Brain microvascular endothelial cell (primary cell): ENCODE measurements around the gene CRACDL.
A peak's percentile ranks its signal among the peaks of the same experiment; 100 is the strongest.

Experiments
- DNase-seq: peaks from one replicate; pipeline ENCODE4 v3.0.0-alpha.2; 2020
- H3K27ac ChIP-seq: fragments of 250-450 bp; sonication (Bioruptor Pico); 2 replicates; pipeline ENCODE4 v1.5.1; 2020; ENCODE audit warnings: mild to moderate bottlenecking, moderate library complexity
- H3K27me3 ChIP-seq: fragments of 250-450 bp; sonication (Bioruptor Pico); replicated peaks from 2 replicates; pipeline ENCODE4 v1.5.1; 2020; ENCODE audit warnings: mild to moderate bottlenecking
- H3K36me3 ChIP-seq: fragments of 250-450 bp; sonication (Bioruptor Pico); replicated peaks from 2 replicates; pipeline ENCODE4 v1.5.1; 2020; ENCODE audit warnings: mild to moderate bottlenecking
- H3K4me3 ChIP-seq: 2 replicates; pipeline ENCODE4 v1.5.1; 2011; ENCODE audit warnings: low read depth, mild to moderate bottlenecking, control low read depth, low read length, moderate library complexity
- CTCF ChIP-seq: IDR thresholded peaks from 2 replicates; pipeline ENCODE4 v1.5.1; 2011; ENCODE audit warnings: low read depth, mild to moderate bottlenecking, moderate library complexity, low read length, control low read depth, inconsistent platforms; ENCODE audit errors: missing control alignments
- in situ Hi-C: cut with HindIII; loops from 2 replicates; pipeline ENCODE4 v1.10.0; 2017; ENCODE audit warnings: low sequenced_read_pairs, low pct_ligation_motif_present

CRACDL gene

GRCh38 chr2:98914713-98915580, 21.1 kb downstream of the CRACDL start:
- in situ Hi-C loops = no loop called here
- no peak for DNase-seq
- Histone ChIP-seq H3K27ac (no peak overlapping the region), H3K36me3 (no peaks in the 10 kb centered on the region), H3K27me3 (no peaks in the 10 kb centered on the region), H3K4me3 (no peak overlapping the region)
- no peak for TF ChIP-seq CTCF

- Histone ChIP-seq H3K27ac (no peak overlapping the region), H3K27me3 (no peaks in the 10 kb centered on the region)
Observed at GRCh38 chr2:98913916-98914712, 21.9 kb downstream of the CRACDL start.

GRCh38 chr2:98912957-98913915, 22.8 kb downstream of the CRACDL start:
- no peaks in the 10 kb centered on the region for H3K27me3 ChIP-seq
- no peak overlapping the region for H3K4me3 ChIP-seq
- no peaks in the 10 kb centered on the region for H3K36me3 ChIP-seq
- TF ChIP-seq CTCF = no peak
- no peak overlapping the region for H3K27ac ChIP-seq
- in situ Hi-C loops = no loop called here
- no peak for DNase-seq

More at GRCh38 chr2:98913916-98914712, 21.9 kb downstream of the CRACDL start:
- DNase-seq = no peak
- Histone ChIP-seq H3K36me3 (no peaks in the 10 kb centered on the region), H3K4me3 (no peak overlapping the region)
- in situ Hi-C loops = no loop called here
- TF ChIP-seq CTCF = no peak

GRCh38 chr2:98912221-98912851, 23.7 kb downstream of the CRACDL start:
- in situ Hi-C loops = no loop called here
- H3K27ac ChIP-seq = no peak overlapping the region
- no peaks in the 10 kb centered on the region for H3K36me3 ChIP-seq
- TF ChIP-seq CTCF = no peak
- H3K4me3 ChIP-seq = no peak overlapping the region
- peak; percentile 82 for DNase-seq
- H3K27me3 ChIP-seq = no peaks in the 10 kb centered on the region
